Thyroid gland (tissue), 4 donors: ENCODE results near the gene DGKH. TPM values are rescaled to one million over a fixed set of nuclear protein-coding genes. Genes with fewer than 3 reads are reported as not detected.

ENCODE experiments used
- DNase-seq, 2 donors: peaks; one replicate each; pipeline ENCODE4 v3.0.0-alpha.2; 2019
- H3K27ac ChIP-seq, 3 donors: fragments of 200-600 bp; sonication (generic); 1 replicate in 2 of 3; 2 replicates in 1 of 3; pipeline ENCODE4 v1.5.1; 2016 to 2019; ENCODE audit warnings: mild to moderate bottlenecking in 1 of 3, moderate library complexity in 1 of 3
- H3K27me3 ChIP-seq: fragments of 200-600 bp; sonication (generic); one replicate; pipeline ENCODE4 v1.5.1; 2019
- H3K36me3 ChIP-seq, 2 donors: fragments of 200-600 bp; sonication (generic); one replicate each; pipeline ENCODE4 v1.5.1; 2016 to 2019
- H3K4me1 ChIP-seq, 2 donors: fragments of 200-600 bp; sonication (generic); one replicate each; pipeline ENCODE4 v1.5.1; 2017 to 2019
- H3K4me3 ChIP-seq, 3 donors: fragments of 200-600 bp; sonication (generic); replicated peaks in 1 of 3; 1 replicate in 2 of 3; 2 replicates in 1 of 3; pipeline ENCODE4 v1.5.1; 2016; ENCODE audit warnings: mild to moderate bottlenecking in 1 of 3
- H3K9me3 ChIP-seq: fragments of 200-600 bp; sonication (generic); one replicate; pipeline ENCODE4 v1.5.1; 2017
- CTCF ChIP-seq, 6 experiments: fragments of 200-600 bp in 3 of 6; fragments of 450-650 bp in 3 of 6; sonication (generic) in 3 of 6; IDR thresholded peaks; one replicate each; pipeline ENCODE4 v1.5.1; 2016 to 2019; ENCODE audit warnings: antibody characterized with exemption in 6 of 6, mild to moderate bottlenecking in 2 of 6, inconsistent platforms in 1 of 6, moderate library complexity in 1 of 6
- POLR2A ChIP-seq, 2 donors: fragments of 450-650 bp; IDR thresholded peaks; one replicate each; pipeline ENCODE4 v1.6.1; 2017; ENCODE audit warnings: antibody characterized with exemption in 2 of 2, mild to moderate bottlenecking in 2 of 2, moderate library complexity in 1 of 2
- WGBS, 2 donors: methylation state at CpG; one replicate each; pipeline ENCODE4 v1.1.5; 2017; 5-methylcytosine and 5-hydroxymethylcytosine counted together
- intact Hi-C: fragments of 100-400 bp; cut with DNase I; formaldehyde crosslinking; loops from one replicate; pipeline ENCODE4 v1.15.1; 2023
- total RNA-seq, 4 donors: library from RNA; depleted of rRNA; stranded (reverse); fragments of >200 nt; gene quantifications; one replicate each; pipeline ENCODE4 v1.2.3, GENCODE V29; 2016

The DGKH gene
- total RNA-seq, 4 donors from 2014 or later: 7.9 to 15.9 (median 12.4) TPM

- no peaks in the 10 kb centered on the region for H3K27me3 ChIP-seq
- H3K36me3 ChIP-seq: no peaks in the 10 kb centered on the region
- peak overlapping the region; percentile 51 to 93 (median 65) for H3K4me3 ChIP-seq
- 0 to 1% methylated on average over 41 to 50 of the region's 50 CpGs for WGBS, 2 donors
- intact Hi-C loops: no loop called here
- peak; percentile 50 to 54 for DNase-seq
- TF ChIP-seq POLR2A (IDR thresholded peaks at IDR 0.05) (peak in 1 of 2 donors; percentile 31), CTCF (IDR thresholded peaks at IDR 0.05) (no peak)
- no peaks in the 10 kb centered on the region for H3K9me3 ChIP-seq
- peak overlapping the region; percentile 48 to 85 (median 79) for H3K27ac ChIP-seq
- peaks cover 4 to 5% of the 10 kb centered on the region in 2 donors for H3K4me1 ChIP-seq
These were observed 697 bp upstream of the DGKH start for GRCh38 chr13:42047561-42048341.

GRCh38 chr13:42048684-42049453 lies 421 bp downstream of the DGKH start:
- intact Hi-C loops: no loop called here
- WGBS, 2 donors: 0% methylated on average over 14 to 18 of the region's 91 CpGs
- Histone ChIP-seq H3K4me3 (peak overlapping the region; percentile 51 to 93 (median 65)), H3K27me3 (no peaks in the 10 kb centered on the region), H3K27ac (peak overlapping the region; percentile 48 to 85 (median 79)), H3K36me3 (no peaks in the 10 kb centered on the region), H3K4me1 (peaks cover 4 to 5% of the 10 kb centered on the region in 2 donors), H3K9me3 (no peaks in the 10 kb centered on the region)
- TF ChIP-seq CTCF (IDR thresholded peaks at IDR 0.05) (peak in 3 of 6 experiments; percentile 14 to 25 (median 24)), POLR2A (IDR thresholded peaks at IDR 0.05) (peak in 1 of 2 donors; percentile 40)
- peak; percentile 78 to 83 for DNase-seq

GRCh38 chr13:42049454-42049813 lies 986 bp downstream of the DGKH start:
- TF ChIP-seq CTCF (IDR thresholded peaks at IDR 0.05) (no peak), POLR2A (IDR thresholded peaks at IDR 0.05) (no peak)
- WGBS, 2 donors: 8 to 9% methylated on average over 9 to 11 of the region's 11 CpGs
- Histone ChIP-seq H3K27me3 (no peaks in the 10 kb centered on the region), H3K4me3 (peak overlapping the region in 2 of 3 donors; percentile 64 to 65), H3K36me3 (no peaks in the 10 kb centered on the region), H3K9me3 (no peaks in the 10 kb centered on the region), H3K4me1 (peaks cover 4 to 5% of the 10 kb centered on the region in 2 donors), H3K27ac (peak overlapping the region in 2 of 3 donors; percentile 1 to 62)
- intact Hi-C loops: no loop called here
- DNase-seq: no peak

- Histone ChIP-seq H3K27me3 (no peaks in the 10 kb centered on the region), H3K27ac (no peak overlapping the region), H3K9me3 (no peaks in the 10 kb centered on the region), H3K36me3 (no peaks in the 10 kb centered on the region), H3K4me1 (no peaks in the 10 kb centered on the region), H3K4me3 (no peak overlapping the region)
- no peak for DNase-seq
- TF ChIP-seq CTCF (IDR thresholded peaks at IDR 0.05): no peak
- intact Hi-C loops: no loop called here
- WGBS, 2 donors: 89 to 91% methylated on average over 5 of the region's 5 CpGs
These were observed 6.5 kb downstream of the DGKH start for GRCh38 chr13:42054798-42055499.
